Right cardiac atrium (tissue), 5 donors: ENCODE measurements around the gene SLC25A12. TPM values are rescaled to one million over a fixed set of nuclear protein-coding genes. Genes with fewer than 3 reads are reported as not detected.
A peak's percentile ranks its signal among the peaks of the same experiment; 100 is the strongest.

Experiments used
- ATAC-seq, 2 donors: fragments of 200-7000 bp; cut with Tn5 transposase; one replicate each; pipeline versions ENCODE4 v1.8.0 to v1.9.1; 2020; ENCODE audit warnings: moderate library complexity in 2 of 2, mild to moderate bottlenecking in 1 of 2
- DNase-seq, 3 donors: peaks; one replicate each; pipeline ENCODE4 v3.0.0-alpha.2; 2020
- H3K27ac ChIP-seq: one replicate; pipeline ENCODE4 v1.5.1; 2013; ENCODE audit warnings: mild to moderate bottlenecking, low read length, control low read depth, moderate library complexity
- H3K27me3 ChIP-seq: one replicate; pipeline ENCODE4 v1.6.1; 2013; ENCODE audit not compliant: control insufficient read depth, insufficient read depth
- H3K4me1 ChIP-seq: one replicate; pipeline ENCODE4 v1.6.1; 2013; ENCODE audit warnings: low read length; ENCODE audit not compliant: control insufficient read depth, insufficient read depth
- H3K4me3 ChIP-seq: one replicate; pipeline ENCODE4 v1.5.1; 2013; ENCODE audit warnings: low read length, control low read depth
- H3K9me3 ChIP-seq: one replicate; pipeline ENCODE4 v1.6.1; 2013; ENCODE audit warnings: low read length; ENCODE audit not compliant: control insufficient read depth
- WGBS: extraction: QIAGEN DNeasy Blood & Tissue Kit; methylation state at CpG from one replicate; pipeline ENCODE4 v1.1.7; 2013; 5-methylcytosine and 5-hydroxymethylcytosine counted together
- intact Hi-C, 4 donors: fragments of 100-400 bp; cut with DNase I; formaldehyde crosslinking; loops; one replicate each; pipeline versions ENCODE4 v1.11.0 to v1.14.0; 2022 to 2023
- polyA plus RNA-seq: library from polyadenylated mRNA; stranded (reverse); fragments of 200-250 nt; gene quantifications from one replicate; pipeline ENCODE4 v1.2.3, GENCODE V29; 2013
- total RNA-seq, 4 donors: library from RNA; stranded (reverse); fragmentation: NEBNext Ultra II Directional; extraction: Animal tissue kit (Norgen Biotek cat#: 25700); gene quantifications; one replicate each; pipeline ENCODE4 v1.2.1, GENCODE V29; 2021
- donor health status: healthy with polysubstance abuse.
- donor health status: DM: no; HTN: yes; CAD: no.
- donor health status: DM: no; HTN: no; CAD: no.
- donor health status: DM: no; HTN: yes; CAD: no; lungs with severe emphysema.
- donor health status: DM: yes; HTN: yes; CAD: no.

SLC25A12 gene
- total and polyA plus RNA-seq, 5 donors = 74.2 to 122 (median 99.4) TPM

- no peaks in the 10 kb centered on the region for H3K9me3 ChIP-seq
- no peak for ATAC-seq
- 86% methylated on average over 5 of the region's 5 CpGs for WGBS
These were observed 10.7 kb downstream of the SLC25A12 start for GRCh38 chr2:171883275-171883893.

GRCh38 chr2:171882089-171882769, 11.8 kb downstream of the SLC25A12 start:
- no peaks in the 10 kb centered on the region for H3K9me3 ChIP-seq
- ATAC-seq (no peak), DNase-seq (no peak)
- WGBS = 91% methylated on average over 2 of the region's 2 CpGs
- H3K4me1 ChIP-seq = peaks cover 4% of the 10 kb centered on the region
- H3K27me3 ChIP-seq = no peaks in the 10 kb centered on the region
- intact Hi-C loops = no loop called here
- no peak overlapping the region for H3K27ac ChIP-seq
- H3K4me3 ChIP-seq = no peak overlapping the region

More at GRCh38 chr2:171883275-171883893, 10.7 kb downstream of the SLC25A12 start:
- no peaks in the 10 kb centered on the region for H3K27me3 ChIP-seq
- no peak overlapping the region for H3K27ac ChIP-seq
- DNase-seq = no peak
- intact Hi-C loops = no loop called here
- H3K4me1 ChIP-seq = peaks cover 2% of the 10 kb centered on the region
- no peak overlapping the region for H3K4me3 ChIP-seq

DNA sequence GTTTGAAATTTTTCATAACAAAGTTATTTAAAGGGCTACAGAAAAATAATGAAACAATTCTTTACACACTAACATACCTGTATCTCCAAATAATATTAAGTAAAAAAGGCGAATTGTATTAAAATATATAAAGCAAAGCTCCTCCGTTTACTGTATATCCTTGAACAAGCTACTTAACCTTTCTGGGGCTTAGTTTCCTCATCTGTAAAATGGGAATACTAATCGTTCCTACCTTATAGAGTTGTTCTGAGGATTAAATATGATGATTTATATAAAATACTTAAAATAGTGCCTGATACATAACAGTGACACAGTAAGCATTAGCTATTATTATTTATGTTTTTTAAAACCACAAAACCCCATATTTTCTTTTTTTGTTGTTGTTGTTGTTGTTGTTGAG, 13.3 kb downstream of the SLC25A12 start:
- no peak overlapping the region for H3K4me3 ChIP-seq
- 93% methylated on average over 3 of the region's 3 CpGs for WGBS
- no peaks in the 10 kb centered on the region for H3K27me3 ChIP-seq
- DNase-seq = no peak
- H3K27ac ChIP-seq = no peak overlapping the region
- ATAC-seq = no peak
- H3K9me3 ChIP-seq = no peaks in the 10 kb centered on the region
- intact Hi-C loops = no loop called here
- peaks cover 4% of the 10 kb centered on the region for H3K4me1 ChIP-seq

- ATAC-seq (no peak), DNase-seq (no peak)
- WGBS = 41% methylated on average over 1 of the region's 1 CpG
- Histone ChIP-seq H3K27ac (no peak overlapping the region), H3K4me3 (no peak overlapping the region), H3K4me1 (peaks cover 4% of the 10 kb centered on the region), H3K9me3 (no peaks in the 10 kb centered on the region), H3K27me3 (no peaks in the 10 kb centered on the region)
- intact Hi-C loops = no loop called here
These were observed 14.2 kb downstream of the SLC25A12 start for GRCh38 chr2:171879865-171880264.

DNA sequence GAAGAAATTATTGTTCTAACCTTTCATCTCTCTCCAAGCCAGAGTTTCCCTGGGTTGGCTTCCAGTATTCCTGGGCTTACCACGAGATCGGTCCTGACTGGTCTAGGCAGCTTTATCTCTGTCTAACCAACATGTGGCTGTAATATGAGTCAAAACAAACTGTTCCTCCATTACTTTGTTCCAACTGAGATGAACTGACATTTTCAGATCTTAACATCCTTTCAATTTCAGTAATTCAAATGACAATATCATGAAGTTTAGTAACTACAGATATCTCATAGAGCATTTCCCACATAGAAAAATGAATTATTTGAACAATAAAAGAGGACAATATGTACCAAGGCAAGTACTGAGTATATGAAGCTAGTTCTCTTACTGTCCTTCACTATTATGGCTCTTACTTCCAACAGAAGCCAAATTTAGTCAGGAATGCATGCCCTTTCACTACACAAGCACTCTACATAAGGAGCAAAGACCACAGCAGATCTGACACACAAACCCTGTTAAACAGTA, 15.5 kb downstream of the SLC25A12 start:
- Histone ChIP-seq H3K4me1 (peaks cover 2% of the 10 kb centered on the region), H3K9me3 (no peaks in the 10 kb centered on the region), H3K4me3 (no peak overlapping the region), H3K27me3 (no peaks in the 10 kb centered on the region), H3K27ac (peak overlapping the region; percentile 77)
- ATAC-seq = peak; percentile 93 to 94
- DNase-seq = peak in 2 of 3 donors; percentile 25 to 53
- WGBS = 27% methylated on average over 2 of the region's 2 CpGs
- intact Hi-C loops = no loop called here

GRCh38 chr2:171874963-171875362, 19.1 kb downstream of the SLC25A12 start:
- intact Hi-C loops = no loop called here
- Histone ChIP-seq H3K4me1 (peaks cover 4% of the 10 kb centered on the region), H3K4me3 (no peak overlapping the region), H3K9me3 (no peaks in the 10 kb centered on the region), H3K27ac (no peak overlapping the region), H3K27me3 (no peaks in the 10 kb centered on the region)
- ATAC-seq = no peak
- DNase-seq = no peak
- WGBS = 90% methylated on average over 12 of the region's 12 CpGs

GRCh38 chr2:171874517-171874916, 19.5 kb downstream of the SLC25A12 start:
- intact Hi-C loops = no loop called here

GRCh38 chr2:171864357-171864985, 29.6 kb downstream of the SLC25A12 start:
- Histone ChIP-seq H3K4me1 (peaks cover 1% of the 10 kb centered on the region), H3K27me3 (no peaks in the 10 kb centered on the region), H3K27ac (no peak overlapping the region), H3K4me3 (no peak overlapping the region), H3K9me3 (no peaks in the 10 kb centered on the region)
- DNase-seq (no peak), ATAC-seq (peak; percentile 77 to 79)
- intact Hi-C loops = no loop called here
- WGBS = 68% methylated on average over 5 of the region's 5 CpGs

More at GRCh38 chr2:171874517-171874916, 19.5 kb downstream of the SLC25A12 start:
- H3K9me3 ChIP-seq = no peaks in the 10 kb centered on the region
- ATAC-seq (no peak), DNase-seq (no peak)
- H3K4me3 ChIP-seq = no peak overlapping the region
- no peak overlapping the region for H3K27ac ChIP-seq
- 96% methylated on average over 1 of the region's 1 CpG for WGBS
- H3K4me1 ChIP-seq = peaks cover 4% of the 10 kb centered on the region
- no peaks in the 10 kb centered on the region for H3K27me3 ChIP-seq

DNA sequence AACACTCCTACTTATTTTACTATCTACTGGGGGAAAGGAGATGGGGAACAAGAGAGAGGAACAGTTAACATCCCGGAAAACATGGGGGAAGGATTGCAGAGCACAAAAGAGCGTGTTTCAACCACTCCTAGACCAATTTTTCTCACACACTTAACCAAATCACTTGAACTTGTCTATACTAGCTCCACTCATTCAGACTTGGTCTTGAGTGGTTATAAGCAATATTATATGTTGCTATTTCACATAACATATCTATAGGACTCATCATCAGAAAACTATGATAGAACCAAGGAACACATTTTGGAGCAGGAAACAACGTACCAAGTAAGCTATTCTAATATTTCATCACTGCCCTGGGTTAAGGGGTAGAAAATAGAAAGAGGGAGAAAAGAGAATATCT, 31.5 kb downstream of the SLC25A12 start:
- ATAC-seq (no peak), DNase-seq (no peak)
- intact Hi-C loops = no loop called here
- H3K4me1 ChIP-seq = peaks cover 1% of the 10 kb centered on the region
- WGBS = 95% methylated on average over 3 of the region's 3 CpGs
- H3K27ac ChIP-seq = no peak overlapping the region
- H3K27me3 ChIP-seq = no peaks in the 10 kb centered on the region
- no peaks in the 10 kb centered on the region for H3K9me3 ChIP-seq
- no peak overlapping the region for H3K4me3 ChIP-seq

- intact Hi-C loops = no loop called here
- no peaks in the 10 kb centered on the region for H3K27me3 ChIP-seq
- no peak overlapping the region for H3K27ac ChIP-seq
- H3K4me1 ChIP-seq = peaks cover 1% of the 10 kb centered on the region
- 57% methylated on average over 2 of the region's 2 CpGs for WGBS
- ATAC-seq (peak; percentile 67 to 75), DNase-seq (no peak)
- H3K9me3 ChIP-seq = no peaks in the 10 kb centered on the region
- no peak overlapping the region for H3K4me3 ChIP-seq
These were observed 35.6 kb downstream of the SLC25A12 start for GRCh38 chr2:171858397-171858958.

GRCh38 chr2:171855401-171855800, 38.6 kb downstream of the SLC25A12 start:
- H3K9me3 ChIP-seq = no peaks in the 10 kb centered on the region
- H3K4me3 ChIP-seq = no peak overlapping the region
- DNase-seq (no peak), ATAC-seq (no peak)
- H3K27ac ChIP-seq = no peak overlapping the region
- WGBS = 61% methylated on average over 2 of the region's 2 CpGs
- no peaks in the 10 kb centered on the region for H3K27me3 ChIP-seq
- intact Hi-C loops = no loop called here
- H3K4me1 ChIP-seq = peaks cover 1% of the 10 kb centered on the region
